GM18868 (cell line): ENCODE data around the gene PSG6.
"Not testable (repeated sequence)": the region's sequence is repeated elsewhere in the genome, so short reads cannot be mapped to it uniquely, and the experiment has no call there.

Source experiments
- ATAC-seq: cut with Tn5 transposase; IDR thresholded peaks from one replicate; pipeline ENCODE4 v1.9.1; 2021; ENCODE audit warnings: mild to moderate bottlenecking, moderate library complexity; ENCODE audit not compliant: unreplicated experiment

PSG6 gene

DNA sequence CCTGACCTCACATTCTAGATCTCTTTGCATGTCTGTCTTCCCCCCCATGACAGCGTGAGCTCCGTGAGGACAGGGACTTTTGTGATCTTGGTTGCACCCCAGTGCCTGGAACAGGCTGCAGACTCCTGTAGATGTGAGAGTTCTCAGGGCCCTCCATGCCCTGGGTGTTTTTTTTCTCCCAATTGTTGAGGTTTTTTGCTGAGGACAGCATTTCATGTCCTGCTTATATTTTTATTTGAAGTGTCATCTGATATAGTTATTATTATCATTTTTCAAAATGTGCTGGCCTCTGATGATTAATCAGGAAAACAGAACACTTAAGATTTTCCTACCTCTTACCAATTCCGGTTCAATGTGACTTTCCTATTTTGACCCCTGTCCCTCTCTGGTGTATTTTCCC lies 62.9 kb downstream of the PSG6 start:
- ATAC-seq = not testable (repeated sequence)

DNA sequence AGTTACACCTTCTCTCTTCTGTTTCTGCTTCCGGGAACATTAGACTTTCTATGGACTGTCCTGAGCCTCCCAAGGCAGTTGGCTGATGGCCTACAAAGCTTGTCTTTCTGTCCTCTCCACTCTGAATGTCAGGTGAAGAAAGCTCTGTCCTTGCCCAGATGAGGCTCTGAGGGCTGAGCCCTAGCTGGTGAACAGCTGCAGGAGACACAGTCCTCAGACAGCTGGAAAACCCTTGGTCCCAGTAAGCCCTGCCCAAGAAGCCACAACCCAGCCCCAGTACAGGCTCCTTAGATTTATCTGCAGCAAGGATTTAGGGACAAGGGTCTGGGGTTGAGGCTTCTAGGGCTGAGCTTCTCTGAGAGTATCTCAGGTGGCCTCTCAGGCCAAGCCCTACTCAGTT lies 64.5 kb downstream of the PSG6 start:
- ATAC-seq = not testable (repeated sequence)

- ATAC-seq = not testable (repeated sequence)
These were observed 64.9 kb downstream of the PSG6 start for GRCh38 chr19:42852821-42853220.
